IMR-90 (cell line): Measurements from ENCODE around the gene ATP8B3. TPM values are rescaled to one million over a fixed set of nuclear protein-coding genes. Genes with fewer than 3 reads are reported as not detected.

ENCODE experiments used
- ATAC-seq: fragments of 200-7000 bp; cut with Tn5 transposase; 2 replicates; pipeline ENCODE4 v1.9.1; 2020; ENCODE audit warnings: low read depth, mild to moderate bottlenecking, moderate library complexity
- BruUV-seq: library from RNA; stranded (reverse); fragments of 400-500 nt; replicated peaks from 2 replicates; lab custom pipeline; 2021; lab: Mats Ljungman, UMichigan
- CTCF ChIA-PET: fragments of 300-600 bp; formaldehyde crosslinking; extraction: SDS; loops from one replicate; lab custom pipeline; 2021; ENCODE audit warnings: antibody characterized with exemption; lab: Yijun Ruan, JAX
- POLR2A ChIA-PET: fragments of 300-600 bp; sonication (Branson Sonifier 250); formaldehyde crosslinking; loops from one replicate; lab custom pipeline; 2022; ENCODE audit warnings: antibody characterized with exemption; ENCODE audit not compliant: unreplicated experiment; lab: Charles Lee
- DNase-seq: peaks from one replicate; pipeline ENCODE4 v3.0.0; 2013
- H2AFZ ChIP-seq: replicated peaks from 2 replicates; pipeline ENCODE3; 2013; ENCODE audit warnings: low read length, mild to moderate bottlenecking; ENCODE audit not compliant: poor library complexity
- H2AK5ac ChIP-seq: 2 replicates; pipeline ENCODE4 v1.6.1; 2013; ENCODE audit warnings: low read depth, low read length, inconsistent platforms
- H2AK9ac ChIP-seq: replicated peaks from 2 replicates; pipeline ENCODE3; 2013; ENCODE audit warnings: mild to moderate bottlenecking, low read depth, low read length, moderate library complexity; ENCODE audit not compliant: poor library complexity
- H2BK120ac ChIP-seq: 2 replicates; pipeline ENCODE4 v1.6.1; 2013; ENCODE audit warnings: low read depth, low read length, inconsistent platforms
- H2BK15ac ChIP-seq: 3 replicates; pipeline ENCODE4 v1.6.1; 2013; ENCODE audit warnings: low read depth, low read length, inconsistent platforms
- H2BK20ac ChIP-seq: 2 replicates; pipeline ENCODE4 v1.6.1; 2013; ENCODE audit warnings: low read depth, mild to moderate bottlenecking, inconsistent platforms, low read length, moderate library complexity
- H2BK5ac ChIP-seq: 2 replicates; pipeline ENCODE4 v1.6.1; 2013; ENCODE audit warnings: mild to moderate bottlenecking, low read depth, low read length, inconsistent platforms; ENCODE audit not compliant: poor library complexity, severe bottlenecking
- H3K14ac ChIP-seq: replicated peaks from 2 replicates; pipeline ENCODE4 v1.6.1; 2013; ENCODE audit warnings: low read depth, low read length, inconsistent platforms
- H3K18ac ChIP-seq: 2 replicates; pipeline ENCODE4 v1.6.1; 2013; ENCODE audit warnings: low read depth, low read length, control low read depth
- H3K23ac ChIP-seq: 2 replicates; pipeline ENCODE4 v1.6.1; 2013; ENCODE audit warnings: low read depth, low read length, inconsistent platforms
- H3K27ac ChIP-seq: 2 replicates; pipeline ENCODE4 v1.5.1; 2013; ENCODE audit warnings: mild to moderate bottlenecking, control low read depth, low read length; ENCODE audit not compliant: insufficient read depth
- H3K27me3 ChIP-seq: 2 replicates; pipeline ENCODE4 v1.6.1; 2013; ENCODE audit warnings: low read length; ENCODE audit not compliant: control insufficient read depth, insufficient read depth
- H3K36me3 ChIP-seq: 2 replicates; pipeline ENCODE4 v1.6.1; 2013; ENCODE audit warnings: low read length, mixed read lengths; ENCODE audit not compliant: control insufficient read depth, insufficient read depth
- H3K4ac ChIP-seq: 2 replicates; pipeline ENCODE4 v1.6.1; 2013; ENCODE audit warnings: low read depth, low read length, inconsistent platforms
- H3K4me1 ChIP-seq: 2 replicates; pipeline ENCODE4 v1.6.1; 2013; ENCODE audit warnings: low read length, mixed read lengths; ENCODE audit not compliant: control insufficient read depth, insufficient read depth
- H3K4me2 ChIP-seq: 2 replicates; pipeline ENCODE4 v1.6.1; 2013; ENCODE audit warnings: low read depth, mild to moderate bottlenecking, control low read depth, low read length, moderate library complexity
- H3K4me3 ChIP-seq: 2 replicates; pipeline ENCODE4 v1.5.1; 2013; ENCODE audit warnings: low read depth, mild to moderate bottlenecking, control low read depth, low read length, moderate library complexity; ENCODE audit not compliant: insufficient read depth
- H3K56ac ChIP-seq: 2 replicates; pipeline ENCODE4 v1.6.1; 2013; ENCODE audit warnings: low read length, inconsistent platforms; ENCODE audit not compliant: insufficient read depth; ENCODE audit errors: extremely low read depth
- H3K79me1 ChIP-seq, 2 experiments: 2 replicates each; pipeline ENCODE4 v1.6.1; 2013; ENCODE audit warnings: low read length in 2 of 2, inconsistent platforms in 1 of 2, low read depth in 1 of 2
- H3K9ac ChIP-seq: 2 replicates; pipeline ENCODE4 v1.6.1; 2013; ENCODE audit warnings: low read depth, low read length, control low read depth
- H3K9me1 ChIP-seq: 2 replicates; pipeline ENCODE4 v1.6.1; 2013; ENCODE audit warnings: low read length, inconsistent platforms; ENCODE audit not compliant: insufficient read depth
- H3K9me3 ChIP-seq: 2 replicates; pipeline ENCODE4 v1.6.1; 2013; ENCODE audit warnings: low read length; ENCODE audit not compliant: control insufficient read depth, insufficient read depth
- H4K20me1 ChIP-seq: 2 replicates; pipeline ENCODE4 v1.6.1; 2013; ENCODE audit warnings: low read length, inconsistent platforms; ENCODE audit not compliant: insufficient read depth
- H4K5ac ChIP-seq: 2 replicates; pipeline ENCODE4 v1.6.1; 2013; ENCODE audit warnings: mild to moderate bottlenecking, low read depth, low read length, control low read depth
- H4K8ac ChIP-seq, 2 experiments: 2 replicates each; pipeline ENCODE4 v1.6.1; 2013; ENCODE audit warnings: low read depth in 2 of 2, low read length in 2 of 2, control low read depth in 1 of 2, inconsistent platforms in 1 of 2
- H4K91ac ChIP-seq: 2 replicates; pipeline ENCODE4 v1.6.1; 2013; ENCODE audit warnings: low read depth, low read length, inconsistent platforms; ENCODE audit not compliant: insufficient read depth
- BHLHE40 ChIP-seq: fragments of 150-350 bp; IDR thresholded peaks from 2 replicates; pipeline ENCODE4 v1.6.1; 2016; ENCODE audit warnings: mild to moderate bottlenecking, low read depth, low read length
- MAZ ChIP-seq: IDR thresholded peaks from 2 replicates; pipeline ENCODE4 v1.6.1; 2012; ENCODE audit warnings: low read depth, mild to moderate bottlenecking, low read length, improper control_type of control experiment, moderate library complexity, borderline replicate concordance
- NFE2L2 ChIP-seq: fragments of 150-350 bp; IDR thresholded peaks from 2 replicates; pipeline ENCODE4 v1.6.1; 2016; ENCODE audit warnings: low read depth, mild to moderate bottlenecking, low read length
- RAD21 ChIP-seq: IDR thresholded peaks from 2 replicates; pipeline ENCODE4 v1.6.1; 2012; ENCODE audit warnings: low read length, improper control_type of control experiment
- RCOR1 ChIP-seq: IDR thresholded peaks from 2 replicates; pipeline ENCODE4 v1.6.1; 2012; ENCODE audit warnings: mild to moderate bottlenecking, low read length, improper control_type of control experiment; ENCODE audit not compliant: insufficient replicate concordance
- RFX5 ChIP-seq: IDR thresholded peaks from 2 replicates; pipeline ENCODE4 v1.8.0; 2012; ENCODE audit warnings: low read depth, mild to moderate bottlenecking, low read length, moderate library complexity
- WGBS, 2 experiments: methylation state at CpG; one replicate each; pipeline versions ENCODE4 v1.1.5 to v1.1.7; 2013; ENCODE audit warnings: missing lambda C conversion rate in 2 of 2; ENCODE audit not compliant: insufficient read length in 1 of 2; ENCODE audit errors: extremely low coverage in 2 of 2; 5-methylcytosine and 5-hydroxymethylcytosine counted together
- dilution Hi-C: fragments of 300-500 bp; cut with HindIII; formaldehyde crosslinking; loops from one replicate; pipeline ENCODE4 v1.14.3; 2018; ENCODE audit warnings: low sequenced_read_pairs; ENCODE audit not compliant: unreplicated experiment
- in situ Hi-C: fragments of 300-500 bp; cut with MboI; formaldehyde crosslinking; loops from 3 replicates; pipeline ENCODE4 v1.14.3; 2019; ENCODE audit warnings: low sequenced_read_pairs, inconsistent platforms, mixed read lengths
- intact Hi-C: fragments of 100-400 bp; cut with micrococcal nuclease; formaldehyde crosslinking; loops from 2 replicates; pipeline ENCODE4 v1.10.0; 2022
- polyA plus RNA-seq, 3 experiments: library from polyadenylated mRNA; depleted of rRNA; stranded (reverse); fragments of >200 nt; gene quantifications; 2 replicates each; pipeline ENCODE4 v1.2.3, GENCODE V29; 2012; ENCODE audit warnings: low replicate concordance in 1 of 3
- total RNA-seq: library from RNA; depleted of rRNA; stranded (reverse); fragments of >200 nt; gene quantifications from 2 replicates; pipeline ENCODE4 v1.2.3, GENCODE V29; 2012
- TF ChIP-seq, protein P1 (sequence below): fragments of 150-350 bp; IDR thresholded peaks from 2 replicates; pipeline ENCODE4 v1.6.1; 2016; ENCODE audit warnings: low read depth, mild to moderate bottlenecking, low read length, moderate library complexity, borderline replicate concordance

ATP8B3 gene
- total and polyA plus RNA-seq, 2 of the 4 experiments (the other 2 are of a cell fraction), result 1.6 to 8.1 TPM

DNA sequence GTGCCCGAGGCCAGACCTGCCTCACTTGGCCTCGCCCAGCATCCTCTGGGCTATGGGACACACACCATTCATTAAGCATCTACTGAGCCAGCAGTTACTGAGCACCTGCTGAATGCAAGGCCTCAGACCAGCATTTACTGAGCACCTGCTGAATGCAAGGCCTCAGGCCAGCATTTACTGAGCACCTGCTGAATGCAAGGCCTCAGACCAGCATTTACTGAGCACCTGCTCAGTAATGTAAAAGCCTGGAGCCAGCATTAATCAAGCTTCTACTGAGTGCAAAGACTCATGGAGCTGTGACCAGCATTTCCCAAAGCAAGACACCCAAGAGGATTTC lies 3.7 kb downstream of the ATP8B3 start:
- H3K27ac ChIP-seq, result no peak overlapping the region
- H3K9me1 ChIP-seq, result peaks cover 4% of the 10 kb centered on the region; the same call in 1 of the 2 replicates
- no peak overlapping the region for H3K23ac ChIP-seq
- H2BK20ac ChIP-seq, result no peak overlapping the region
- intact Hi-C loops (no loop called here), in situ Hi-C loops (no loop called here), dilution Hi-C loops (no loop called here)
- H3K4me2 ChIP-seq, result no peak overlapping the region
- peaks cover 9% of the 10 kb centered on the region for H3K36me3 ChIP-seq
- no peak overlapping the region for H3K9ac ChIP-seq
- H3K79me1 ChIP-seq, result peaks cover 0 to 9% of the 10 kb centered on the region in 2 experiments; a peak in 2 of 4 replicates
- H3K4ac ChIP-seq, result no peak overlapping the region
- H3K4me3 ChIP-seq, result no peak overlapping the region
- no peak overlapping the region; the same call in 1 of the 2 replicates for H2AK5ac ChIP-seq
- H2BK5ac ChIP-seq, result no peak overlapping the region
- H3K27me3 ChIP-seq, result no peaks in the 10 kb centered on the region
- no peaks in the 10 kb centered on the region; the same call in 1 of the 2 replicates for H4K20me1 ChIP-seq
- ATAC-seq, result no peak
- no peak overlapping the region for H4K5ac ChIP-seq
- H3K4me1 ChIP-seq, result peaks cover 8% of the 10 kb centered on the region
- WGBS, 2 experiments, result 76% methylated on average over 2 of the region's 2 CpGs; no CpG with 5 or more reads in 1 of the 2 experiments
- no peak for TF ChIP-seq RCOR1
- no peak for TF ChIP-seq RFX5
- TF ChIP-seq MAZ, result no peak
- TF ChIP-seq, protein P1, sequence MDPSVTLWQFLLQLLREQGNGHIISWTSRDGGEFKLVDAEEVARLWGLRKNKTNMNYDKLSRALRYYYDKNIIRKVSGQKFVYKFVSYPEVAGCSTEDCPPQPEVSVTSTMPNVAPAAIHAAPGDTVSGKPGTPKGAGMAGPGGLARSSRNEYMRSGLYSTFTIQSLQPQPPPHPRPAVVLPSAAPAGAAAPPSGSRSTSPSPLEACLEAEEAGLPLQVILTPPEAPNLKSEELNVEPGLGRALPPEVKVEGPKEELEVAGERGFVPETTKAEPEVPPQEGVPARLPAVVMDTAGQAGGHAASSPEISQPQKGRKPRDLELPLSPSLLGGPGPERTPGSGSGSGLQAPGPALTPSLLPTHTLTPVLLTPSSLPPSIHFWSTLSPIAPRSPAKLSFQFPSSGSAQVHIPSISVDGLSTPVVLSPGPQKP, result no peak
- TF ChIP-seq RAD21, result no peak
- no peak for TF ChIP-seq BHLHE40
- TF ChIP-seq NFE2L2, result no peak
- no peak overlapping the region for H4K8ac ChIP-seq
- no peak overlapping the region for H3K56ac ChIP-seq
- no peak overlapping the region for H4K91ac ChIP-seq
- H2BK15ac ChIP-seq, result no peak overlapping the region
- ChIA-PET CTCF (no interaction called here), POLR2A (no interaction called here)
- no peak overlapping the region for H3K18ac ChIP-seq
- DNase-seq, result no peak
- H3K9me3 ChIP-seq, result no peaks in the 10 kb centered on the region
- no peak overlapping the region for H2AFZ ChIP-seq
- no peak overlapping the region for H2BK120ac ChIP-seq
- no TSS peak for BruUV-seq
- H2AK9ac ChIP-seq, result no peak overlapping the region
- H3K14ac ChIP-seq, result no peak overlapping the region
